ENCODE measurements around the gene COL12A1.

GRCh38 chr6:75106426-75106825, 99.4 kb downstream of the COL12A1 start:
- no peak for TF ChIP-seq CTCF (IDR thresholded peaks at IDR 0.05; ENCODE audit: insufficient read depth, low read length)
- TF ChIP-seq POLR2AphosphoS5 (IDR thresholded peaks at IDR 0.05; ENCODE audit: low read depth) = no peak

Measured in HL-60 (cell line).